Non-pigmented ciliary epithelial cell (primary cell): Measurements from ENCODE around the gene NNT.
"Not testable (repeated sequence)": the region's sequence is repeated elsewhere in the genome, so short reads cannot be mapped to it uniquely, and the experiment has no call there.

Source experiments
- DNase-seq: peaks from one replicate; pipeline ENCODE4 v3.0.0-alpha.2; 2010; ENCODE audit warnings: low read depth

NNT gene

DNA sequence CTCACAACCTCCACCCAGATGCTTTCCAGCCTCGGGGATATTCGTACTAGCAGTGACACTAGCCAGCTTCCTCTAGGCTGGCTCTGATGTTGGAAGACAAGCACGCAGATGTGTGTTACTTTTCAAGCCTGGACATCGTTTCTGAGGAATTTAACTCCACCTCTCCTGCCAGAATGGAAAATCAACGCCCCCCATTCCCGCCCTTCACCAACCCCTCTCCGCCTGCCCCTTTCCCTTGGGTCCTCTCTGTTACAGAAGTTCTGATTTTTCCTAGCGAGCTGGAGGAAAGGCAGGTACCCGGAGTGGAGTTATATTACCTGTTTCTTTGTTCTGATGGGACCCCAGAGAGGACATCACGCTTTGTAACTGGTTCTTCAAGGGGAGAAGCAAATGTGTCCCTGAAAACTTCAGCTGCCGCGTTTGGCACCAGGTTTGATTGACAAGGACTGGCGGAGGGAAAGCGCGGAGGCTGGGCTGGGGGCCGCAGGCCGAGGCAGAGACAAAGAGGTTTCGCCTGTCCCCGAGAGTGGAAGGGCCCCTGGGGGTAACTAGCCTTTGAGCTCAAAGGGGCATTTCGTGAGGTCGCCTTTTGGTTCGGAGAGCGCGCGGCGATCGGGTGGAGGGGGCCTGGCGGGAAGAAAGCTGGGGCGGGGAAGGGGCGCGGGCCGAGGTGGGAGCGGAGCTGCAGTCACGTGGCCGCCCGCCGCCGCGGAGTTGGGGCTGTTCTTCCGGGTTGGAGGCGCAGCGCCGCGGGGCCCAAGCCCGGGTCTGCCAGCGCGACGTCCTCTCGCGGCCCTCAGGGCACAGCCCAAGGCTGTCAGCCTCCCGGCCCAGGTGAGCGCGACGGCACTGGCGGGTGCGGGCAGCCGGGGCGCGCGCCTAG, at the start of gene NNT:
Gene NNT, plus strand, starts transcription at position 720 of the 883 bp plus-strand sequence. CDS start 6,016 bp downstream, outside the sequence.
- no peak for DNase-seq

DNA sequence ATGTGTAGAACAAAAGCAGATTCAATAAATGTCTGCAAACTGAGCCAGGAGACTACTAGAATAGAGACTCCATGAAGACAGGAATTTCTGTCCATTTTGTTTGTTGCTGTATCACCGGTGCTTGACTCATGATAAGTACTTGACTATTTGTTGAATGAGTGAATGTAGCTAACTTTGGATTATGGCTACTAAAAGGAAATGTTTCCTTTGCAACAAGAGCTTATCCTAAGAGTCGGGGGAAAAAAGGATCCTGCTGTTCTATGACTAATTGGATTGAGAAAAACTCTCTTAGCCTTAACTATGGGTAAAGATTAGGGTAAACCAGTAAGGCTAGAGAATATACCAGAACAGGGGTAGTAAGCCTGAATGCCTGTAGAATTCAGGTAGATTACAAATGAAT, 49.6 kb upstream of the NNT start:
- DNase-seq: no peak

DNA sequence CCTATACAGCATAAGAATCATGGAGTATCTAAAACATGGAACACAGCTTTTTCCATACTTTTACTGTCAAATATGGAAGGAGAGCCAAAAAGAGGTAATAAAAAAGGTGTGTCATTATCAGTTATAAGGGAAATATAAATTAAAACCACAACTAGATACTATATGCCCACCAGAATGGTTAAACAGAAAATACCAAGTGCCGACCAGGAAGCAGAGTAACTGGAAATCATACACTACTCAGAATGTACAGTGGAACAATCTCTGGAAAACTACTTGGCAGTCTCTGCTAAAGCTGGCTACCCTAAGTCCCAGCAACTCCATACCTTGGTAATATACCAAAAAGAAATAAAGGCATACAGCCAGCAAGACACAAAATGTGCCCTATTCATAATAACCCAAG, 48.5 kb upstream of the NNT start:
- no peak for DNase-seq

- DNase-seq: no peak
Observed at GRCh38 chr5:43555895-43556606, 46.9 kb upstream of the NNT start.

DNA sequence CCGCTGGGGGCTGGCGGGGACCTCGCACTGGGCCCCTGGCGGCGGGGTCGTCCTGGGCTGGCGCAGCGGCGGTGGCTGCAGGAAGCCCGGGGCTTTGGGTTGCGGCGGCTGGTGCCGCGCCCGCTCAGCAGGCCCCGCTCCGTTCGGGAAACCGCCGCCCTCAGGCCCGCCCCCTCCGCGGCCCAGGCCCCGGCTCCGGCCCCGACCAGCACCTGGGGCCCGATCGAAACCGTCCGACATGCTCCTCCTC, 46.4 kb upstream of the NNT start:
- DNase-seq: not testable (repeated sequence)

DNA sequence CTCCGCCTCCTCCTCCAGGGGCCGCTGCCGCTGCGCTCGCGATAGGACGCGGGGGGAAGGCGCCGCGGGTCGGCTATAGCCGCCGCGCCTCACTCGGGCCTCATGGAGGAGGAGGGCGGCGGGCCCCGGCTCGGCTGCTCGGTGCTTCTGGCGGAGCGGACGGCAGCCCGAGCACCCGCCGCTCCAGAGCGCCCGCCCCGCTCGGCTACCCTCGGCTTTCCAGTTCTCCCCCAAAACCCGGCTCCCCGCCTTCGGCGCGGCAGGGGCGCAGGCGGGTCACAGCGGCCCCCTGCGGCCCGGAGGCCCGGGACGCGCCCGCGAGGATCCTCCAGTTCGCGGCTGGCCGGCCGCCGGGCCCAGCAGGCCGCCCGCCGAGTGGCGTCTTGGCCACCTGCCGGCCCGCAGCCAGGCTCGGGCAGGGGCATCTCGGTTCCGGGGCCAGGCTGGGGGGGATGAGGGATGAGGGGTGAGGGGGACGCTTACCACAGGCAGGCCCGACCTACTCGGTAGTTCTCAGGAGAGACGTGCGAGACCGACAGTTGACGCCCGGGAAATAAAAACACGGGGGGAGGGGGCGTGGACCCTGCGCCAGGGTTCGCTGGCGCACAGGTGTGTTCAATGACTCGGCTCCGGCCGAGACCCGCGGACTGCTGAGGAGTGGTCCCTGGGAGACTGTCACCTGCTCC, 46.0 kb upstream of the NNT start, which contains the start of gene PAIP1:
Gene PAIP1, minus strand, starts transcription at position 221 of the 686 bp plus-strand sequence. CDS start 231 bp downstream, outside the sequence.
- no peak for DNase-seq

- no peak for DNase-seq
Observed at GRCh38 chr5:43560128-43560527, 42.9 kb upstream of the NNT start.

DNA sequence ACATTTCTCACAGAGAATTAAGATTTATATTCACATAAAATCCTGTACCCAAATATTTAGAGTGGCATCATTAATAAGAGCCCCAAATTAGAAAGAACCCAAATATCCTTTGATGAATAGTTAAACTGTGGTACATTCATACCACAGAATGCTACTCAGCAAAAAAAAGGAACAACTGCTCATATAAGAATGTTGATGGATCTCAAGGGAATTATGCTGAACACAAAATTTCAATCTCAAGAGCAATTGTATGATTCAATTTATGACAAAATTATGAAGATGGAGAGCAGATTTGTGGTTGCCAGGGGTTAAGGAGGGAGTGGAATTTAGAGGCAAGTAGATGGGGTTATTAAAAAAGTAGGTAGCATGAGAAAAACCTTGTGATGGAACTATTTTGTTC, 41.6 kb upstream of the NNT start:
- DNase-seq: no peak

GRCh38 chr5:43563321-43563720, 39.7 kb upstream of the NNT start:
- no peak for DNase-seq

DNA sequence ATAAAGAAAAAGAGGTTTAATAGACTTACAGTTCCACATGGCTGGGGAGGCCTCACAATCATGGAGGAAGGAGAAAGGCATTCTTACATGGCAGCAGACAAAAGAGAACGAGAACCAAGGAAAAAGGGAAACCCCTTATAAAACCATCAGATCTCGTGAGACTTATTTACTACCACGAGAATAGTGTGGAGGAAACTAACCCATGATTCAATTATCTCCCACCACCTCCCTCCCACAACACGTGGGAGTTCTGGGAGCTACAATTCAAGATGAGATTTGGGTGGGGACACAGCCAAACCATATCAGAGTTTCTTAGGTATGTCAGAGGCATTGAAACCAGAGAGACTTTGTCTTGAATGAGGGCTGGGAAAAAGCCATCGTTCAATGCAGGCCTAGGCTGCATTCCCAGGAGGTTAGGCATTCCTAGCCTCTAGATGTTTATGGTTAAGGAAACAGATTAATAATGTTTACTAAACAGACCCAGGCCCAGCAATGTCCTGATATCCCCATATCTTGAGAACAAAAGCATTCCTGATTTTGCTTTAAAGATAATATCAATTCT, 38.6 kb upstream of the NNT start:
- DNase-seq: no peak

- no peak for DNase-seq
Observed at GRCh38 chr5:43565043-43565442, 37.9 kb upstream of the NNT start.

DNA sequence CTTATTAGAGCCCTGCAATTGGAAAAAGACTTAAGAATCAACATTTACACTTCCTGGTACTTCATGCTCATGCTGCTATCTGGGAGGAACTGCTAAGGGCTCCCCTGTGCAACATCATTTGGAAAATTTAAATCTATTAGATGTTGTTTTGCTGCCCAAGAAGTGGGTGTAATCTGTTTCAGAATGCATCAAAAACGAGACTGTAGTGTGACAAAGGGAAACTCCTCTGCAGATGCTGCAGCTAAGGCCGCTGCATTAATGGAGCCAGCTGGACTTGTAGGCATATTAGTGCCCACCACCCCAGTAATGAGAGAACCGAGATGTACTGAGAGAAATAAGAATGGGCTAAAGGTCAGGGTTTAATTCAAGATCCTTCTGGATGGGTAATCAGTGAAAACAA, 35.0 kb upstream of the NNT start:
- DNase-seq: no peak

GRCh38 chr5:43569236-43569746, 33.7 kb upstream of the NNT start:
- no peak for DNase-seq

DNA sequence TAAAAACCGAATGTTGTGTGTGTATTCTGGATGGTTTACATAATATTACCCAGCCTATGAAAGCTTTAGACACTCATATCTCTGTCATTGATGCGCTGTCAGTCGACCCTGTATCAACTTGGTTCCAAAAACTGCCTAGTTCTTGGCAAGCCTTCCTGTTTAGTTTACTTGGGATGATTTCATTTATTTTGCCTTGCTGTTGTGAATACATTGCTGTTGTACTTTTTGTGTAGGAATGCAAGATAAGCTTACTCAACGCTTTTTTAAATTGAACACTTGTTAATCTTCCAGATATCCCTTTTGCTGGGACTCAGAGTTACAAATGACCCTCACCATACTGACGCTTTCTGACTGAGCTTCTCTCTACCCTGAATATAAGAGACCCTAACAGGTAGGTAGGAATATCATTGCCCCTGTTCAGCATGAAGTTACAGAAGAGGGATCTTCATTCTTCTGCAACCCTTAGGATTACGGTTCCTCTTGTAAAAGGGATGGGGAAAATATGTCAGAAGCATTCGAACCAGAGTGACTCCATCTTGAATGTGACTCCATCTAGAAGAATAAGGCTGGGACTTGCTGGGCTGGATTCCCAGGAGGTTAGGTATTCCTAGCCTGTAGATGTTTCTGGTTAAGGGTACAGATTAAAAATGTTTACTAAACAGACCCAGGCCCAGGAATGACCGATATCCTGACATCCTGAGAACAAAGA, 32.4 kb upstream of the NNT start:
- DNase-seq: no peak

GRCh38 chr5:43571237-43571636, 31.7 kb upstream of the NNT start:
- no peak for DNase-seq

DNA sequence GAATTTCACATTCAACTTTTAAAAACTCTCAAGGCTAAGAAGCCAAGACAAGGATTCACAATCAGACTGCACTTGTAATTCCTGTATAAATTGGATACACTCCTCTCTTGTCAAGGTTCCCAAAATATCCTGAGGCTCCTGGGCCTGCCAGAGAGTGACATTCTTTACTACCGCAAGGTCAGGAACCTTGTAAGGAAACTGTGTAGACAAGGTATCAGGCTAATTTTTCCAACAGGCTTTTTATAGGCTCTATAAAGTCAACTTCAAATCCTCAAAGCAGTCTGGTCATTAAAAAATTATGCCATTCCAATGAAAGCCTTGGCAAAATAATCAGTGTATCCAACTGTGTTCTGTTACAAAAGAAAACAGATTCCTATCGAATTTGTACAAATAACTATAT, 30.6 kb upstream of the NNT start:
- no peak for DNase-seq

DNA sequence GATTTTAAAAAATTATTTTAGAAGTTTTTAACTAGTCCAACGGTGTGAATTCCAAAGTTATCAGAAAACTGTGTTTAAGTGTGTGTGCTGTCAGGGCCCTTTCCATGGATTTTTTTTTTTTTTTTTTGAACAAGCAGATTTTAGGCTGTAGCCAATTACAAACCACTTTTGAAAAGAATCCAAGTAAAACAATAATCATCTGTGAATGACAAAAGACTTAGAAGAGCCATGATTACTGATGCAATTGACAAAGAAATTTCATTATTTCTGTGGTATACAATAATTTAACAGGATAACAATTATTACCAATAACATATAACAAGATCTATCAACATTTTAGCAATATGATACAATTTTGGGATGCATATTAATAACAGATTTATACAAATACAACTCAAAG, 29.9 kb upstream of the NNT start:
- no peak for DNase-seq

DNA sequence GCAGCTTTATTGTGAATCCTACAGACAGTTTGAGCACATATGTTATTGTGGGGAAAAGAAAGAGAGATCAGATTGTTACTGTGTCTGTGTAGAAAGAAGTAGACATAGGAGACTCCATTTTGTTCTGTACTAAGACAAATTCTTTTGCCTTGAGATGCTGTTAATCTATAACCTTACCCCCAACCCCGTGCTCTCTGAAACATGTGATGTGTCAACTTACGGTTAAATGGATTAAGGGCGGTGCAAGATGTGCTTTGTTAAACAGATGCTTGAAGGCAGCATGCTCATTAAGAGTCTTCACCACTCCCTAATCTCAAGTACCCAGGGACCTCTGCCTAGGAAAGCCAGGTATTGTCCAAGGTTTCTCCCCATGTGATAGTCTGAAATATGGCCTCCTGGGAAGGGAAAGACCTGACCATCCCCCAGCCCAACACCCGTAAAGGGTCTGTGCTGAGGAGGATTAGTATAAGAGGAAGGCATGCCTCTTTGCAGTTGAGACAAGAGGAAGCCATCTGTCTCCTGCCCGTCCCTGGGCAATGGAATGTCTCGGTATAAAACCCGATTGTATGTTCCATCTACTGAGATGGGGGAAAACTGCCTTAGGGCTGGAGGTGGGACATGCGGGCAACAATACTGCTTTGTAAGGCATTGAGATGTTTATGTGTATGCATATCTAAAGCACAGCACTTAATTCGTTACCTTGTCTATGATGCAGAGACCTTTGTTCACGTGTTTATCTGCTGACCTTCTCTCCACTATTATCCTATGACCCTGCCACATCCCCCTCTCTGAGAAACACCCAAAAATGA, 22.4 kb upstream of the NNT start:
- DNase-seq: not testable (repeated sequence)

DNA sequence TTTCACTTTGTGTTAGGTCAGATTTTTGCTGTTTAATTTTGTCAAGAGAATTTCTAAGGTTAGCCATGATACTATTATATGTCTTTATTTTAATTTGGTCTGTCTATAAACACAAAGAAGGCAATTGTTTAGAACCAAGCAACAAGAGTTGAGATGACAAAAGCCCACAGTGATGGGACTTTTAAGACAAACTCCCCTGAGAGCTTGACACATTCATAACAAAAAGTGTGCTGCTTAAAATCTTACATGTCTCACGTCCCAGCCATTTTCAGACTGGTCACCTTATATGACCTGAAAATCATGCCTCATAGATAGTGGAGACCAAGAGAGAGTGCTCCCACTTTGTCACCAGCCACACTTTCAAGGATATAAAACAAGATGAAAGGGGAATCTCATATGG, 21.6 kb upstream of the NNT start:
- no peak for DNase-seq

GRCh38 chr5:43582082-43583005, 20.6 kb upstream of the NNT start:
- DNase-seq: no peak
